ENCODE results near the gene FOXN3. TPM values are rescaled to one million over a fixed set of nuclear protein-coding genes. Genes with fewer than 3 reads are reported as not detected.

FOXN3 gene
- total RNA-seq, 4 donors from 2014 or later = 98.7 to 116 (median 103) TPM

DNA sequence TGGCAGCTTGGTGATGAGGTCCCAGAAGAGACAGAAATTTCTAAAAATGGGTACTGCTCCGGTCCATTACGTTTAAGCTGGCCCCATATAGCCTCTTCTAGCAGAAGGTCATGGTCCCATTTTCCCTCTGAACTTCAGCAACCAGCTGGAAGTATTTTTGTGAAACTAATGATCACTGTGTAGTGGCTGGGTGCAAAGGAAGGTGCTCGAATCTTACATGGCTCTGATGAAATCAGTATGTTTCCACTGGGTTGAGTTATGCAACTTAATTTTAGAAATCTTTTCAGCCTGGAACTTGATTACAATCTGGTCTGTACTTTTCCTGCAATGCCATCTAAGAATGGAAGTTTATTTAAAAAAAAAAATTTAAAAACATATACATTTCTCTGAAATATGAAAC, 228.5 kb downstream of the FOXN3 start:
- Histone ChIP-seq H3K36me3 (peaks cover 0 to 19% (median 0%) of the 10 kb centered on the region in 3 donors), H3K27me3 (no peaks in the 10 kb centered on the region), H3K27ac (no peak overlapping the region), H3K4me1 (peaks cover 0 to 11% (median 4%) of the 10 kb centered on the region in 4 donors), H3K4me3 (no peak overlapping the region), H3K9me3 (no peaks in the 10 kb centered on the region)
- no peak for TF ChIP-seq EP300 (IDR thresholded peaks at IDR 0.05)
- TF ChIP-seq, protein P1, sequence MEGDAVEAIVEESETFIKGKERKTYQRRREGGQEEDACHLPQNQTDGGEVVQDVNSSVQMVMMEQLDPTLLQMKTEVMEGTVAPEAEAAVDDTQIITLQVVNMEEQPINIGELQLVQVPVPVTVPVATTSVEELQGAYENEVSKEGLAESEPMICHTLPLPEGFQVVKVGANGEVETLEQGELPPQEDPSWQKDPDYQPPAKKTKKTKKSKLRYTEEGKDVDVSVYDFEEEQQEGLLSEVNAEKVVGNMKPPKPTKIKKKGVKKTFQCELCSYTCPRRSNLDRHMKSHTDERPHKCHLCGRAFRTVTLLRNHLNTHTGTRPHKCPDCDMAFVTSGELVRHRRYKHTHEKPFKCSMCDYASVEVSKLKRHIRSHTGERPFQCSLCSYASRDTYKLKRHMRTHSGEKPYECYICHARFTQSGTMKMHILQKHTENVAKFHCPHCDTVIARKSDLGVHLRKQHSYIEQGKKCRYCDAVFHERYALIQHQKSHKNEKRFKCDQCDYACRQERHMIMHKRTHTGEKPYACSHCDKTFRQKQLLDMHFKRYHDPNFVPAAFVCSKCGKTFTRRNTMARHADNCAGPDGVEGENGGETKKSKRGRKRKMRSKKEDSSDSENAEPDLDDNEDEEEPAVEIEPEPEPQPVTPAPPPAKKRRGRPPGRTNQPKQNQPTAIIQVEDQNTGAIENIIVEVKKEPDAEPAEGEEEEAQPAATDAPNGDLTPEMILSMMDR (IDR thresholded peaks at IDR 0.05) = no peak
- no peak for TF ChIP-seq POLR2A (IDR thresholded peaks at IDR 0.05)
- 70 to 86% methylated on average over 3 of the region's 3 CpGs for WGBS, 2 donors
- no peak for DNase-seq (ENCODE audit: low spot score in 2 of 2)

DNA sequence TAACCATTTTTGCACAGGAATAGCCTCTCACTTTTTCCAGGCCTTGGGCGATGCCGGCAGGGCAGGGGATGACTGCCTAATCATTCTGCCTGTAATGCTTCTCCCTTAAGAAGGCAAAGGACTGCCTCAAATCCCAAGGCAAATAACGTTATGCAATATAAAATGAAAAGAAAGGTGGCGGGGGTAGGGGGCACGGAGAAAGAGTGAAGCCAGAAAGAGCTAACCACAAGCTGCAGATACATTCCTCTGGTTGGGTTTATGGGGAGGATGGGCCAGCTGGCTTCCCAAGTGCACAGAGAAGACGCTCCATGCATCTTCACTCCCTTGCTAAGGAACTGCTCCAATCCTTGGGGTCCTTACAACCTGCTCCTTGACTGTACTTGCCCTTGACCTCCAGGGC, 229.5 kb downstream of the FOXN3 start:
- 85 to 91% methylated on average over 6 of the region's 6 CpGs for WGBS, 2 donors
- peaks cover 0 to 11% (median 4%) of the 10 kb centered on the region in 4 donors for H3K4me1 ChIP-seq
- H3K9me3 ChIP-seq = no peaks in the 10 kb centered on the region
- H3K4me3 ChIP-seq = no peak overlapping the region
- no peaks in the 10 kb centered on the region for H3K27me3 ChIP-seq
- H3K36me3 ChIP-seq = peaks cover 0 to 19% (median 0%) of the 10 kb centered on the region in 3 donors
- TF ChIP-seq POLR2A (IDR thresholded peaks at IDR 0.05) = no peak
- TF ChIP-seq EP300 (IDR thresholded peaks at IDR 0.05) = no peak
- TF ChIP-seq, protein P1 (IDR thresholded peaks at IDR 0.05) = no peak
- no peak overlapping the region for H3K27ac ChIP-seq
- no peak for DNase-seq (ENCODE audit: low spot score in 2 of 2)

DNA sequence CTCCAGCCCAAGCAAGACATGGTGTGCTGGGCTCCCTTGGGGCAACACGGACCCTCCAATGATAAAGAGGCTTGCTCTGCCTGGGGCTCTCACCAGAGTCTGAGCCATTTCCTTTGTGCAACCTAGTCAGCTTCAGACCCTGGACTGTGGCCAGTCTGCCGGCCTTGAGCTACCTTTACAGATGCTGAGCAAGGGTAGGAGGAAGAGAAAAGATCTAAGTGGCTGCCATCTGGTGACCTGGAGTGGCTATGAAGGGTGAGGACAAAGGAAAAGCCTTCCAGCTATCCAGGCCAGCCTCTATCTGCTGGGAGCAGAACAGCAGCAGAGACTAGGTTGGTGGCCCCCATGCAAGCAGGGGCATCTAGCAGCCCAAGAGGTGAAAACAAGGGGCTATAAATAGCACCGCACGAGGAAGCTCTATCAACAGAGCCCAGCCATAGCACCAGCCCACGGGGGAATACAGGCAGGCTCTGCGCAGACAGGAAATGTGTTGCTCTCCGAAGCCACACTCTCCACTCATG, 230.1 kb downstream of the FOXN3 start:
- TF ChIP-seq POLR2A (IDR thresholded peaks at IDR 0.05) (no peak), EP300 (IDR thresholded peaks at IDR 0.05) (no peak)
- TF ChIP-seq, protein P1 (IDR thresholded peaks at IDR 0.05) = no peak
- Histone ChIP-seq H3K9me3 (no peaks in the 10 kb centered on the region), H3K36me3 (peaks cover 0 to 19% (median 0%) of the 10 kb centered on the region in 3 donors), H3K27ac (peak overlapping the region in 1 of 4 donors; percentile 10), H3K4me1 (peaks cover 0 to 11% (median 4%) of the 10 kb centered on the region in 4 donors), H3K27me3 (no peaks in the 10 kb centered on the region), H3K4me3 (no peak overlapping the region)
- WGBS, 2 donors = 75% methylated on average over 7 of the region's 7 CpGs
- DNase-seq (ENCODE audit: low spot score in 2 of 2) = no peak

DNA sequence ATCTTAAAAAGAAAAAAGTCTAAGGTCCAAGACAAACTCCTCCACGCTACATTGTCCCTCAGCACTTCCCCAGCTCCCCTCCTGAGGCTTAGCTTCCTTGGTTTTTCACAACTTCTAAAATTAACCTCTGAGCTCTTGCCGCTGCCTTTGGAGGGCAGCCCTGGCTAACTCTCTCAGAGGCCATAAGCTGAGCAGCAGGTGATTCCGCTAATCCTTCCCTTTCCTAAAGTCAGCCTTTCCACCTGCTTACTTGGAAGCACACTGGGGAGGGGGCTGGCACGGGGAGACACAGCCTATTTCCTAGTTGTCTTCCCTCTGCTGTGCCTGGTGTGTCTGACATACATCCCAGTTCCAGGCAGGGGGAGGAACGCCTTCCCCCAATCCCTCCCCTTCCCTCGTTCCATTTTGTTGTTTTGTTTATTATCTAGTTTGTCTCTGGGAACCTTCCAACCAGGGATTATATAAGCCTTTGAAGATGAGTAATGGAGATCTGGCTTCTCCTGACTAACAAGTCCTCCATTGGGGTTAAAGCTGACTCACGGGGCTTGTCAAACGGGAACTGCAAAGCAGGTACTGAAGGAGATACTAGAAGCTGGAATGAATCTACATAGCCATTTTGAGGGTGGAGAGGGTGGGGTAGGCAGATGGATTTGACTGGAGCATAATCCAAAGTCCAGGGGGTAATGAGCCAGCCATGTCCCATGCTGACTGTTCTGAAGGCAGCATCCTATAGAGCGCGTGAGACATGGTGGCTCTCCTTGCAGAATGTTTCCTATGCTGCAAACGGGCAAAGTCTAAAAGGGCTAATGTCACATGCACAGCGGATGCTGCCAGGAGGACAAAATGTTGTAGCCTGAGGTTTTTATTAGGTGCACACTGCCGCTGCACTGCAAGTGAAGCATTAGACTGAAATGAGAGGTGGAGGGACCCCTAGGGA, 230.8 kb downstream of the FOXN3 start:
- Histone ChIP-seq H3K9me3 (no peaks in the 10 kb centered on the region), H3K27ac (no peak overlapping the region), H3K4me1 (peaks cover 0 to 11% (median 4%) of the 10 kb centered on the region in 4 donors), H3K36me3 (peaks cover 0 to 19% (median 0%) of the 10 kb centered on the region in 3 donors), H3K4me3 (no peak overlapping the region), H3K27me3 (no peaks in the 10 kb centered on the region)
- DNase-seq (ENCODE audit: low spot score in 2 of 2) = no peak
- WGBS, 2 donors = 83 to 88% methylated on average over 13 of the region's 13 CpGs
- TF ChIP-seq POLR2A (IDR thresholded peaks at IDR 0.05) = no peak
- no peak for TF ChIP-seq EP300 (IDR thresholded peaks at IDR 0.05)
- TF ChIP-seq, protein P1 (IDR thresholded peaks at IDR 0.05) = no peak

DNA sequence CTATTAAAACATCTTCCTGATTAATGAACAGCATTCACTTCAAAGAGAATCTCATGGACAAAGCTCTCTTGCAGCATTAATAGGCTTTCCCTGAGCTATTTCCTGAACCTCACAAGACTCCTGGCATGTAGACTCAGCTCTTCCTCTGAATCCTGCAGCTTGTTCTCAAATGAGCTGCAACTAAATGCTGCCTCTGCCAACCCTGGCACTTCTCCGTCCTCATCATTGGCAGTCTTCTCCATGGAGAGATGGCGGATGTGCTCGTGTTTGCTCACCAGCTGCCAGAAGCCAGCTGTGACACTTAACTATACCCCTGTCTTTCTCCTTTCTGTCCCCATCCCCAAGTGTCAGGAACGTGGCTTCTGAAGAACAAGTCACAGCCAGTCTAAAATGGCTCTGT, 232.1 kb downstream of the FOXN3 start:
- TF ChIP-seq EP300 (IDR thresholded peaks at IDR 0.05) (no peak), POLR2A (IDR thresholded peaks at IDR 0.05) (no peak)
- TF ChIP-seq, protein P1 (IDR thresholded peaks at IDR 0.05) = no peak
- WGBS, 2 donors = 91% methylated on average over 4 of the region's 4 CpGs
- DNase-seq (ENCODE audit: low spot score in 2 of 2) = no peak
- peaks cover 0 to 24% (median 0%) of the 10 kb centered on the region in 3 donors for H3K36me3 ChIP-seq
- H3K4me3 ChIP-seq = no peak overlapping the region
- H3K4me1 ChIP-seq = peaks cover 0 to 11% (median 4%) of the 10 kb centered on the region in 4 donors
- no peak overlapping the region for H3K27ac ChIP-seq
- no peaks in the 10 kb centered on the region for H3K9me3 ChIP-seq
- no peaks in the 10 kb centered on the region for H3K27me3 ChIP-seq
